Muscle layer of duodenum (tissue), 2 donors: ENCODE measurements around the gene IL12B.

Experiments used
- H3K27ac ChIP-seq: one replicate; pipeline ENCODE4 v1.7.0; 2013; ENCODE audit warnings: mild to moderate bottlenecking, low read length
- H3K27me3 ChIP-seq: one replicate; pipeline ENCODE4 v1.7.0; 2013; ENCODE audit warnings: low read depth, mild to moderate bottlenecking, control low read depth, low read length
- H3K36me3 ChIP-seq, 2 donors: one replicate each; pipeline ENCODE4 v1.7.0; 2013; ENCODE audit warnings: low read length in 2 of 2, control low read depth in 1 of 2, mild to moderate bottlenecking in 1 of 2; ENCODE audit not compliant: insufficient read depth in 2 of 2, control insufficient read depth in 1 of 2
- H3K4me1 ChIP-seq, 2 donors: one replicate each; pipeline ENCODE4 v1.7.0; 2013; ENCODE audit warnings: low read length in 2 of 2, mild to moderate bottlenecking in 2 of 2, control low read depth in 1 of 2, moderate library complexity in 1 of 2; ENCODE audit not compliant: insufficient read depth in 2 of 2, control insufficient read depth in 1 of 2
- H3K4me3 ChIP-seq, 2 donors: one replicate each; pipeline ENCODE4 v1.7.0; 2013; ENCODE audit warnings: low read length in 2 of 2, low read depth in 1 of 2, mild to moderate bottlenecking in 1 of 2
- H3K9me3 ChIP-seq, 2 donors: one replicate each; pipeline ENCODE4 v1.7.0; 2013; ENCODE audit warnings: low read length in 2 of 2, control low read depth in 1 of 2, mild to moderate bottlenecking in 1 of 2; ENCODE audit not compliant: control insufficient read depth in 1 of 2
- donor health status: healthy.

Gene IL12B

GRCh38 chr5:159331093-159331973 lies 1.0 kb upstream of the IL12B start:
- Histone ChIP-seq H3K9me3 (no peaks in the 10 kb centered on the region), H3K27ac (no peak overlapping the region), H3K4me1 (peaks cover 0 to 10% of the 10 kb centered on the region in 2 donors), H3K4me3 (peak overlapping the region in 1 of 2 donors; percentile 49), H3K36me3 (no peaks in the 10 kb centered on the region), H3K27me3 (peaks cover 7% of the 10 kb centered on the region)

GRCh38 chr5:159324986-159325385 lies 5.3 kb downstream of the IL12B start:
- Histone ChIP-seq H3K9me3 (no peaks in the 10 kb centered on the region), H3K4me1 (no peaks in the 10 kb centered on the region), H3K27ac (no peak overlapping the region), H3K36me3 (no peaks in the 10 kb centered on the region), H3K4me3 (no peak overlapping the region), H3K27me3 (peaks cover 1% of the 10 kb centered on the region)

GRCh38 chr5:159324102-159324755 lies 6.1 kb downstream of the IL12B start:
- Histone ChIP-seq H3K9me3 (no peaks in the 10 kb centered on the region), H3K36me3 (no peaks in the 10 kb centered on the region), H3K4me1 (no peaks in the 10 kb centered on the region), H3K27ac (no peak overlapping the region), H3K27me3 (no peaks in the 10 kb centered on the region), H3K4me3 (no peak overlapping the region)

- Histone ChIP-seq H3K27ac (no peak overlapping the region), H3K27me3 (no peaks in the 10 kb centered on the region), H3K9me3 (no peaks in the 10 kb centered on the region), H3K4me1 (no peaks in the 10 kb centered on the region), H3K4me3 (no peak overlapping the region), H3K36me3 (no peaks in the 10 kb centered on the region)
Measured at GRCh38 chr5:159322180-159322579, 8.1 kb downstream of the IL12B start.

GRCh38 chr5:159319832-159320231 lies 10.5 kb downstream of the IL12B start:
- Histone ChIP-seq H3K27ac (no peak overlapping the region), H3K4me3 (no peak overlapping the region), H3K4me1 (no peaks in the 10 kb centered on the region), H3K36me3 (no peaks in the 10 kb centered on the region), H3K27me3 (no peaks in the 10 kb centered on the region), H3K9me3 (no peaks in the 10 kb centered on the region)

GRCh38 chr5:159319363-159319762 lies 10.9 kb downstream of the IL12B start:
- no peak overlapping the region for H3K4me3 ChIP-seq
- no peak overlapping the region for H3K27ac ChIP-seq
- no peaks in the 10 kb centered on the region for H3K27me3 ChIP-seq
- no peaks in the 10 kb centered on the region for H3K9me3 ChIP-seq
- no peaks in the 10 kb centered on the region for H3K4me1 ChIP-seq
- no peaks in the 10 kb centered on the region for H3K36me3 ChIP-seq

- Histone ChIP-seq H3K27me3 (no peaks in the 10 kb centered on the region), H3K9me3 (no peaks in the 10 kb centered on the region), H3K27ac (no peak overlapping the region), H3K36me3 (no peaks in the 10 kb centered on the region), H3K4me3 (no peak overlapping the region), H3K4me1 (no peaks in the 10 kb centered on the region)
Measured at GRCh38 chr5:159318448-159318847, 11.8 kb downstream of the IL12B start.

GRCh38 chr5:159317849-159318248 lies 12.4 kb downstream of the IL12B start:
- H3K9me3 ChIP-seq = no peaks in the 10 kb centered on the region
- H3K4me1 ChIP-seq = no peaks in the 10 kb centered on the region
- no peaks in the 10 kb centered on the region for H3K36me3 ChIP-seq
- H3K27me3 ChIP-seq = no peaks in the 10 kb centered on the region
- no peak overlapping the region for H3K4me3 ChIP-seq
- H3K27ac ChIP-seq = no peak overlapping the region

GRCh38 chr5:159316519-159317383 lies 13.5 kb downstream of the IL12B start:
- Histone ChIP-seq H3K9me3 (no peaks in the 10 kb centered on the region), H3K4me1 (no peaks in the 10 kb centered on the region), H3K36me3 (no peaks in the 10 kb centered on the region), H3K27me3 (no peaks in the 10 kb centered on the region), H3K27ac (no peak overlapping the region), H3K4me3 (no peak overlapping the region)

- Histone ChIP-seq H3K4me3 (no peak overlapping the region), H3K4me1 (no peaks in the 10 kb centered on the region), H3K36me3 (no peaks in the 10 kb centered on the region), H3K27me3 (peaks cover 6% of the 10 kb centered on the region), H3K27ac (no peak overlapping the region), H3K9me3 (no peaks in the 10 kb centered on the region)
Measured at GRCh38 chr5:159313197-159313596, 17.1 kb downstream of the IL12B start.

- peaks cover 6% of the 10 kb centered on the region for H3K27me3 ChIP-seq
- H3K27ac ChIP-seq = no peak overlapping the region
- no peaks in the 10 kb centered on the region for H3K4me1 ChIP-seq
- H3K4me3 ChIP-seq = no peak overlapping the region
- H3K9me3 ChIP-seq = no peaks in the 10 kb centered on the region
- H3K36me3 ChIP-seq = no peaks in the 10 kb centered on the region
Measured at GRCh38 chr5:159311063-159311462, 19.2 kb downstream of the IL12B start.
